Breast epithelium (tissue), 3 donors: Measurements from ENCODE around the gene TBCC.

Experiments
- POLR2A ChIP-seq: fragments of 450-650 bp; IDR thresholded peaks from one replicate; pipeline ENCODE4 v1.6.1; 2016; ENCODE audit warnings: antibody characterized with exemption, mild to moderate bottlenecking, moderate library complexity
- POLR2AphosphoS5 ChIP-seq, 3 donors: sonication (generic); formaldehyde crosslinking; IDR thresholded peaks; one replicate each; pipeline ENCODE4 v1.6.1; 2017; ENCODE audit warnings: antibody characterized with exemption in 3 of 3
- TF ChIP-seq, protein P1 (sequence below), 3 donors: fragments of 450-650 bp; IDR thresholded peaks; one replicate each; pipeline ENCODE4 v1.5.1; 2016 to 2017; ENCODE audit warnings: antibody characterized with exemption in 3 of 3, mild to moderate bottlenecking in 3 of 3, moderate library complexity in 3 of 3

DNA sequence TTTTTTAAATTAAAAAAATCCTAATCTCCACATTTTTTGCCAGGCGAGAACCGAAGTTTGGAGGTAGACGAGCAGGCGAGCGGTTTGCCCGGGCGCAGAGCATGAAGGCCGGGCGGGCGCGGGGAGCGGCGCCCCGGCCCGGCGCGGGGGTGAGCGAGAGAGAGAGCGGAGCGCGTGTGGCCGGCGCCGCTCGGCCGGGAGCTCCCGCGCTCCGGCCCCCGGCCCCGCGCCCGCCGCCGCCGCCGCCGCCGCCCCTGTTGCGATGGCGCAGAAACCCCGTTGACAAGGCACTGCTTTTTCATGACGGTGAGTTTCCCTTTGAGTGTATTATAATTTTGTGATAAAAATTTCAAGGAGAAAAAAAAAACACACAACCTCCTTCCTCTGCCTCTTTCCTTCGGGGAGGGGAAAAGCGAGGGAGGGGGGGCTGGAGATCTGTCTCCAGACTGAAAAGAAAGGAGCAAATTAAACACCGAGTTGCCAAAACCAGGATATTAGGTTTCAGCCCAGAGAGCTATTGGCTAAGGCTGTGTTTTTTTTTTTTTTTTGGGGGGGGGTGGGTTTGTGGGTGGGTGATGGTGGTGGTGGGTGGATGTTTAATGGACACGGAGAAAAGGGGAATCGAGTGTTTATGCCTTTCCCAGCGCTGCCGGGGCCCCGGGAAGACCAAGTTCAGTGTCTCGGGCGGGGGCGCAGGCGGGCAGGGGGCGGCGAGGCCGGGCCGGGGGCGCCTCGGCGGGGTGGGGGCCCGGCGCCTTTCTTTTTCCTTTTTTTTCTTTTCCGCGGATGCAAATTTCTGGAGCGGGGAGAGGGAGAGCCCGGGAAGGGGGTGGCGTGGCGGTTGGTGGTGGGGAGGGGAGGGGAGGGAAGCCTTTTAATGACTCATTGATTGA lies 36.1 kb upstream of the TBCC start, which contains the start of gene BICRAL:
- TF ChIP-seq, protein P1, sequence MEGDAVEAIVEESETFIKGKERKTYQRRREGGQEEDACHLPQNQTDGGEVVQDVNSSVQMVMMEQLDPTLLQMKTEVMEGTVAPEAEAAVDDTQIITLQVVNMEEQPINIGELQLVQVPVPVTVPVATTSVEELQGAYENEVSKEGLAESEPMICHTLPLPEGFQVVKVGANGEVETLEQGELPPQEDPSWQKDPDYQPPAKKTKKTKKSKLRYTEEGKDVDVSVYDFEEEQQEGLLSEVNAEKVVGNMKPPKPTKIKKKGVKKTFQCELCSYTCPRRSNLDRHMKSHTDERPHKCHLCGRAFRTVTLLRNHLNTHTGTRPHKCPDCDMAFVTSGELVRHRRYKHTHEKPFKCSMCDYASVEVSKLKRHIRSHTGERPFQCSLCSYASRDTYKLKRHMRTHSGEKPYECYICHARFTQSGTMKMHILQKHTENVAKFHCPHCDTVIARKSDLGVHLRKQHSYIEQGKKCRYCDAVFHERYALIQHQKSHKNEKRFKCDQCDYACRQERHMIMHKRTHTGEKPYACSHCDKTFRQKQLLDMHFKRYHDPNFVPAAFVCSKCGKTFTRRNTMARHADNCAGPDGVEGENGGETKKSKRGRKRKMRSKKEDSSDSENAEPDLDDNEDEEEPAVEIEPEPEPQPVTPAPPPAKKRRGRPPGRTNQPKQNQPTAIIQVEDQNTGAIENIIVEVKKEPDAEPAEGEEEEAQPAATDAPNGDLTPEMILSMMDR (IDR thresholded peaks at IDR 0.05) = no peak
- no peak for TF ChIP-seq POLR2A
- TF ChIP-seq POLR2AphosphoS5 (IDR thresholded peaks at IDR 0.05) = no peak
